HEK293 (cell line): ENCODE data around the gene SLC46A2.

ENCODE experiments used
- CTCF ChIP-seq: fragments of 450-650 bp; formaldehyde crosslinking; IDR thresholded peaks from 2 replicates; pipeline ENCODE4 v1.5.1; 2016; ENCODE audit warnings: missing biosample characterization, missing genetic modification characterization
- MZF1 ChIP-seq: fragments of 450-650 bp; formaldehyde crosslinking; IDR thresholded peaks from 2 replicates; pipeline ENCODE4 v1.5.1; 2017; ENCODE audit warnings: missing biosample characterization, missing genetic modification characterization, borderline replicate concordance
- SALL2 ChIP-seq: fragments of 450-650 bp; formaldehyde crosslinking; IDR thresholded peaks from 2 replicates; pipeline ENCODE4 v1.5.0; 2017; ENCODE audit warnings: missing biosample characterization, mild to moderate bottlenecking, missing genetic modification characterization, borderline replicate concordance
- YY1 ChIP-seq: fragments of 450-650 bp; formaldehyde crosslinking; IDR thresholded peaks from 2 replicates; pipeline ENCODE4 v1.5.1; 2018; ENCODE audit warnings: missing biosample characterization, missing genetic modification characterization
- ZNF157 ChIP-seq: fragments of 450-650 bp; formaldehyde crosslinking; IDR thresholded peaks from 2 replicates; pipeline ENCODE4 v1.5.1; 2016; ENCODE audit warnings: missing biosample characterization, missing genetic modification characterization
- ZNF558 ChIP-seq: fragments of 450-650 bp; formaldehyde crosslinking; IDR thresholded peaks from 2 replicates; pipeline ENCODE4 v1.5.1; 2016; ENCODE audit warnings: missing biosample characterization, missing genetic modification characterization
- ZNF624 ChIP-seq: fragments of 450-650 bp; formaldehyde crosslinking; IDR thresholded peaks from 2 replicates; pipeline ENCODE4 v1.5.1; 2017; ENCODE audit warnings: missing biosample characterization, missing genetic modification characterization
- ZNF654 ChIP-seq: fragments of 450-650 bp; formaldehyde crosslinking; IDR thresholded peaks from 2 replicates; pipeline ENCODE4 v1.5.1; 2016; ENCODE audit warnings: low read depth, missing biosample characterization, missing genetic modification characterization
- ZSCAN30 ChIP-seq: fragments of 450-650 bp; IDR thresholded peaks from 2 replicates; pipeline ENCODE4 v1.5.1; 2018; ENCODE audit warnings: missing biosample characterization, mild to moderate bottlenecking, missing genetic modification characterization, moderate library complexity

GRCh38 chr9:112894041-112894440 lies 3.4 kb upstream of the SLC46A2 start:
- TF ChIP-seq ZNF157 (no peak), ZNF558 (no peak), CTCF (tag by site-specific recombination) (no peak), SALL2 (tag by site-specific recombination) (no peak), YY1 (tag by site-specific recombination) (no peak), ZNF654 (tag by site-specific recombination) (no peak), MZF1 (tag by site-specific recombination) (no peak), ZSCAN30 (tag by site-specific recombination) (no peak), ZNF624 (tag by site-specific recombination) (no peak)
